ENCODE data around the gene TMEM47.

The TMEM47 gene

DNA sequence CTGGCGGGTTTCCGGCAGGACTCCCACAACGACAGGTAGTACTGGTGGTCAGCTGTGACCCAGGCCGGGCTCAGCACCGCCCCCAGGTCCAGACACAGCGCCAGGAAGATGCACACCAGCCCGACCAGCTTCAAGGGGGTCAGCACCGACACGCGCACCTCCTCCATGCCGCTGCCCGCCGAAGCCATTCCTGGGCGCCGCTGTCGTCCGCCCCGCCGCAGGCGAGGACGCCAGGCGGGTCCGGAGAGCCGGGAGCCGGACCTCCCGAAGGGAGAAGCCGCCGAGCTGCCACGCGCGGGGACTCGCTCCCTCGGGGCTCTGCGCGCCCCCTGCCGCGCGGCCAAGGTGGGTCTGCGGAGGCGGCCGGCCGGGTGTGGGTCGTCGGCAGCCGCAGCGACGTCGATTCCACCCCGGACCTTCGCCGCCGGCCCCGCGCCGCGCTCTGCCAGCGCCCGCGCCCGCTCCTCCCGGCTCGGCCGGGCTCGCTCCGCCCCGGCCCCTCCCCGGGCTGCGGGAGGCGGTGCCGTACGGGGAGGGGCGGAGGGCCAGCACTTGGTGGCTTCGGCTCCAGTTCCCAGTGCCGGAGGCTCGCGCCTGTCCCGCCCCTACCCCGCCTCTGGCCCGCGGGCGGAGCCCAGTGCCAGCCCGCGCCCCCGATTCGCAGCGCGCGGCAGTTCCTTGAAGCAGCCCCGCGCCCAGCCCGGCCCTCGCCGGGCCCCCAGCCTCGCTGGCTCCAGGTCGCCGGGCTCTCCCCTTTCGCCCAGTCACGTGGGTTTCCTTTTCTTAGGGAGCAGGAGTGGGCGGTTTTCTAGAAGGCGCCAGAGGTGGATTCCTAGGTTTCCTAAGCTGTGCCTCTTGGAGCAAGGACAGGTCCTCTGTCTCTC is at the start of gene TMEM47:
Gene TMEM47 (minus strand): TSS at position 444 of the 884 bp plus-strand sequence. CDS start 256 bp downstream, at position 188.
- DNase-seq (ENCODE audit: low spot score) = peak; percentile 81

DNA sequence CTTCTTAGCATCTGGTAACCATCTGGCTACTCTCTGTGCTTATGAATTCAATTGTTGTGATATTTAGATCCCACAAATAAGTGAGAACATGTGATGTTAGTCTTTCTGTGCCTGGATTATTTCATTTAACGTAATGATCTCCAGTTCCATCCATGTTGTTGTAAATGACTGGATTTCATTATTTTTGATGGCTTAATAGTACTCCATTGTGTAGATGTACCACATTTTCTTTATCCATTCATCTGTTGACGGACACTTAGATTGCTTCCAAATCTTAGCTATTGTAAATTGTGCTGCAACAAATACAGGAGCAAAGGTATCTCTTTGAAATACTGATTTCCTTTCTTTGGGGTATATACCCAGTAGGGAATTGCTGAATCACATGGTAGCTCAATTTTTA is 30.0 kb upstream of the TMEM47 start:
- DNase-seq (ENCODE audit: low spot score) = no peak

DNA sequence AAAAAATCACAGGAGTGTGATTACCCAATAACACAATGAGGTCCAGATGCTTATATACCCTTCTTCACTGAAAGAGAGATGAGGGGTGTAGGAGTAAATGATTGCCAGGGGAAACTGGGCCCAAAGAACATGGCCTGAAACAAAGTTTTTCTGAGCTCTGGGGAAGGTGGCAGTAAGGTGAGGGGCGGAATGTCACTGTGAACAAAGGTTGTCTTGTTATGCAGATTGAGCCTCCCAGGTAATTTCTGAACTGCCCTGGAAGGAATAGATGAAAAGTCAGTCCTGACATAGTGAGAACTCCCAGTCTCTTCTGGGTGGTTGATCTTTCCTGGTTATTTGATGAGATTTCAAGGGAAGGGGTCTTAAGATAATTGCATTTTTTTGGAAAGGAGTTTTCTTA is 2.5 kb upstream of the TMEM47 start:
- no peak for DNase-seq (ENCODE audit: low spot score)

DNA sequence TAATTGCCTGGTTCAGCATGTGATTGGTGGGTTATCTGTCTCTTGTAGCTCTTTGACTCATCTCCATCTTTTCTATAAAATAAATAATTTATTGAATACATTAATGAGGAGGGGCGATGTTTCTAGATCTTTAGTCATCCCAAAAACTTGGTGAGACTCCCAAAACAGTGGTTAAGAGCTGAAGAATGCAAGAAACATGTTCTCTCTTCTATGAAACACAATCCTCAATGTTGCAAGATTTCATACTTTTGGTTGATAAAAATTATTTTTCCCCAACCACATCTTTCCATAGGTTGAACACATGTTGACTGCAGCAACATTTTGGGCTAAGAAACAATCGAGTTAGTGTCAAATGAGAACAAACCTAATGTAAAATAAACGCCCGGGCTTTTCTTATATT is 1.2 kb upstream of the TMEM47 start:
- no peak for DNase-seq (ENCODE audit: low spot score)

DNA sequence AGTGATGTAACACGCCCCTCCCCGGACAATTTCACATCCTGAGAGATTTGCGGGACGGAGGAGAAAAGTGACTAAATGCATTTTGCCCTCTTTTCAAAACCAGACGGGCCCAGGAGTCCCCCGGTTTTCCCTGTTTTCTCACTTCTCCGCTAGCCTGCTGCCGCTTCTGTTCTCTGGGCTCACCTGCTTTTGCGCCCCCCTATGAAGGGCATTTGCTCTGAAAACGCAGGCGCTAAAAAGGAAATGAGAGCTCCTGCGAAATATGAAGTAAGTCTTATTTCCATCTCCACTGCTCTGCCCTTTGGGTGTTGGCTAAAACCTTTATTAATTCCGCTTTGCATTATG is 613 bp upstream of the TMEM47 start:
- DNase-seq (ENCODE audit: low spot score) = no peak

DNA sequence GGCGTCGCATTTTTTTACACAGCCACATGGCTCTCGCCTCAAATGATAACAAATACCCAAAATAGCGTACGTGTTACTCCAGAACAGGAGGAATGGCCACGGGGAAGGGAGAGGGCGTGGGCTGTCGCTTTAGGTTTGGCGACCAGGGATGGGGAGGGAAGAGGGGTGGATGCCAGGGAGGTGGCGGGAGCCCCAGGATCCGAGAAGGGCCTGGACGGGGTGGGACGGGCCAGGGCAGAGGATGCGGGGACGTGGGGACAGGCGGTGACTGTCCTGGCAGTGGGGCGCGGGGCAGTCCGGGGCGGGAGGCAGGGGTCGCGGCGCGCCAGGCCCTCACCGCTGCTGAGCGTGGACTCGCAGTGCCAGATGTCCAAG is 631 bp downstream of the TMEM47 start:
- DNase-seq (ENCODE audit: low spot score) = peak; percentile 2

DNA sequence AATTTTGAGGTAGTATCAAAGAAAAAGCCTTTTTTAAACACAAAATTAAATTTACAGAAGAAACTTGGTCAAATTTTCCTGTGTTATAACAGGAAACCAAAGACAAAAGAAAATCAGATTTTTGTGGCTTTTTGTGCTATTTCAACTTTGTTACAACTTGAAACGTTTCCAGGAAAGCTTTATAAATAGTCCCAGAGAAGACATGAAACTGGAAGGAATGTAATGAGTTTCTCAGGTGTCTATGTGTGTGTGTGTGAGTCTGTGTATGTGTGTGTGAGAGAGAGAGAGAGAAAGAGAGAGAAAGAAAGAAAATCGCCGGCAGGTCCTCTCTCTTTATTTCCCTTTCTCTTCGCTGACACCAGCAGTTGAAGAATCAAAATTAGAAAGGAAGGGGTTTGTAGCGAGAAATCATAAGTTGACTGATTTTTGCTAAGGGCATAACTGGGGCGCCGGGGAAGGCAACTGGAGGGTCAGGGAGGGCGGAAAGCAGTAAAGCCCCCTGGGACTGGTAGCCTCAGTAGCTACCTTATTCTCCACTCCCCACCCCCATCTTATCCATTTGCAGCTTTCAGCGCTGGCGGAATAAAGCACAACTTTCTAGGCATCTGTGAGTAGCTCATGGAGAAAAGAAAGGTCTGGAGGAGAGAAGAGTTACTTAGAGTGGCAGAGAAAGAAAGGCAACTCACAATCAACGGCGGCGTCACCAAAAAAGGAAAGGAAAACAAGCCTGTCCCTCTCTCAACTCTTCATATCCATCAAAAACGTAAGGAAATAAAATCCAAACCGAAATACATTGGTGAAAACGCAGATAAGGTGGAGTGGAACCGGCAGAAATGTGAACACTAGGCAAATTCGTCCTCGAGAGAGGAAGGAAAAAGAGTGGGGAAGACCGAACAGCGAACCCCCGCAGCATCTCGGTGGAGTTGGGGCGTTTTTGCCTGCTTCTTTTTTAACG is 1.3 kb downstream of the TMEM47 start:
- DNase-seq (ENCODE audit: low spot score) = peak; percentile 29

DNA sequence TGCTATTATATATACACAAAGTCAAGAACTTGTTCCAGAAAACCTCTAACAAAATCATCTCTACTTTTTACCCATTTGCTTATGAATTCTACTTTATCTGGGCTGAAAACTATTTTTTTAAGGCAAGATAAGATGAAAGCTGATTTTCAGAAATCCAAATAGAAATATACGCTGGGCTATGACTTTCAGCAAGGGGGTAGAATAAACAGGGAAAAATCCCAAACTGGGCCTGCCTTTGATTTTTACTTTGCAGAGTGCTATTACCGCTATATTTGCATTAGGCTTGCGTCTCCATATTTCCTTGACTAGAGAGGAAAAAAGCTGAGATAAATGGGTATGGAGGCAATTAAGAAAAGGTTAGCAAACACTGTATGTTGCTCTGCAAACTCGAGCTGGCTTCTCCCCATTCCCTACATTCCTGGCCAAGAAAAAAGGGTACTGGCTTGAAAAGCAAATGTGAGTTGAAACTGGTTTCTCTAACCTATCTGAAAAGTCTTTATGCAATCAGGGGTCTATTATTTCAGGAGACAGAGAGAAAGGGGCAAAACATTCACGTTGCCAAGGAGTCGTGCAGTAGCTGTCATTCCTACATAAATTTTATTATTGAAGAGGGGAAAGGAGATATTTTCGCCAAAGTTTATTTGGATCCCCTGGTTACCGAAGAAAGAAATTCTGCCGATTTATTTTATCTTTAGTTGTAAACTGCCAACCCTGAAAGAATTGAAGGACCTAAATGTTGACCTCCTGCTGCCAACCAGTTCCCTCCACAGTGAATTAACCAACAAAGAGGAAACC is 2.2 kb downstream of the TMEM47 start:
- DNase-seq (ENCODE audit: low spot score) = peak; percentile 8

DNA sequence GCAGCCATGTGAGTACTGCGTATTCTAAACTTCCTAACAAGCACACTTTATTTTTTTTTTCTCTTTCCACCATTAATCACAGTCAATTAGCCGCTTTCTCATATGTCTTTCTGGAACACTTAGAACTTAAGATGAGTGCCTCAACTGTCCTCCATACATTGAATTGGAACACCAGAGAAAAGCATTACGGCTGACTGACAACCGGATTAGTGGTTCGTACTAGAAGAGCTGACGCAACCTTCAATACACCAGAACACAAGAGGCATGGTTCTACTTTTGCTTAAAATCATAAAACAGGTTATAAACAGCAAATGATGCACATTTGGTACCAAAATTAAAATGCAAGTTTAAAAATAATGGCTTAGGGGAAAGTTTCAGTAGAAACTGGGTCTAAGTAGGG is 3.3 kb downstream of the TMEM47 start:
- peak; percentile 23 for DNase-seq (ENCODE audit: low spot score)

DNA sequence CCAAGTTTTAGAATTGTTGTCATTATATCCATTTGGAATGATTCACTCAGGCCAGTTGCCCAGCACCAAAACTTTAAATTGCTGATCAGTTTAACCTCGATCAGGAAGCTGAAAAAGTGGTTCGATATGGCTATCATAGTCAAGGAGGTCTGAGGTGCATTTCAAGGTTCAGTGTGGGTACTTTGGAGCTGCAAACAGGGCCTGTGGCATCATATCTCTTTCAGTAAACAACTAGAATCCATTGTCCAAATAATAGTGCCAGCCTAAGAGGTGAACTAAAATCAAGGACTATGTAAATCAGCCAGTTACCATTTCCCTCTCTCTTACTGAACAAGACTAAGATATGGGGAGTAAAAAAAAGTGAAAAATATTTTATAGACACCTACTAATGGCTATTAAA is 14.2 kb downstream of the TMEM47 start:
- DNase-seq (ENCODE audit: low spot score) = no peak

DNA sequence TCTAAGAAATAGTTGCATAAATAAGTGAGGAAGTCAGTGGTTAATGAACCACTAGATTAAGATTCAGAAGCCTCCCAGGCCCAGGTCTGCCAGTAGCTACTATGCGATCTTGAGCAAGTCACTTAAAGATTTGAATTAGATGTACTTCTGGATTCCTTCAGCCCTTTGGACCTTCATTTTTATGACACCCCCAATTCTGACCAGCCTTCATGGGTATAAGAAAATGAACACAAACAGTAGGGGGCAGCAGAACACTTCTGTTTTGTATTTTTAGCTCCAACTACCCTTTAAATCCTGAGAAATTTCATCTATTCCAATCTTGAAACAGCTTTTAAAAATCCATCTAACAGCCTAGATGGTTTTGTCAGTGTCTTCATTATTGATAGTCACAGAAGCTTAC is 19.0 kb downstream of the TMEM47 start:
- peak; percentile 53 for DNase-seq (ENCODE audit: low spot score)

DNA sequence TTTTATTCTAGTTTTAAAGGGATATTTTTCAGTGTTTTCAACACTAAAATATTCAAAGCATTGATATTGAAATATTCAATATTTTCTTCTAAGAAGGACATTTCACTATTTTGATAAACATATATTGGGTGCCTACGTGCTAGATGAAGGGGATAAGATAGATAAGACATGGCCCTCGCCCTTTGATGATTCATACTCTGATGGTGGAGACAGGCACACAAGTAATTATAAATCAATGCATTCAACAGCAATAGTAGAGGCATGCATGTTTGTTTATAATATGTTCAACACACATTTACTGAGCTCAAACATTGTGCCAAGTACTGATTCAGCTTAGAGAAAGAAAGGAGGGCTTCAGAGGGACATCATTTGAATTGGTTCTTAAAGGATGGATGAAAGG is 22.7 kb downstream of the TMEM47 start:
- no peak for DNase-seq (ENCODE audit: low spot score)

DNA sequence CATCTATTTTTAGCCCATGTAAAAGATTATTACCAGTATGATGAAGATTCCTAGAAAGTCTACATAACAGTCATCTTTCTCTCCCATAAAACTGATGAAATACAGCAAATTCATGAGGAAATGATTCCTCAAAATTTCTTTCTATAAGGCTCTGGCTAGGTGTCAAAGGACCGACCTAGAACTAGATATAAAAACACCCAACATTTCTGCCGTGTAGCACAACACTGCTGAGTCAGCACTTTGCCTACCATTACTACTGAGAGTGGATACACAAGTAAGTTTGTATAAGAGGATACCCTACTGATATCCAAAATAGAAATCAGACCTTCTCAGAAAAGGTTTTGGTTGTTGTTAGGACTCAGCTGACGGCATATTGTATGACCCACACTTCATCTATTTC is 24.7 kb downstream of the TMEM47 start:
- no peak for DNase-seq (ENCODE audit: low spot score)

DNA sequence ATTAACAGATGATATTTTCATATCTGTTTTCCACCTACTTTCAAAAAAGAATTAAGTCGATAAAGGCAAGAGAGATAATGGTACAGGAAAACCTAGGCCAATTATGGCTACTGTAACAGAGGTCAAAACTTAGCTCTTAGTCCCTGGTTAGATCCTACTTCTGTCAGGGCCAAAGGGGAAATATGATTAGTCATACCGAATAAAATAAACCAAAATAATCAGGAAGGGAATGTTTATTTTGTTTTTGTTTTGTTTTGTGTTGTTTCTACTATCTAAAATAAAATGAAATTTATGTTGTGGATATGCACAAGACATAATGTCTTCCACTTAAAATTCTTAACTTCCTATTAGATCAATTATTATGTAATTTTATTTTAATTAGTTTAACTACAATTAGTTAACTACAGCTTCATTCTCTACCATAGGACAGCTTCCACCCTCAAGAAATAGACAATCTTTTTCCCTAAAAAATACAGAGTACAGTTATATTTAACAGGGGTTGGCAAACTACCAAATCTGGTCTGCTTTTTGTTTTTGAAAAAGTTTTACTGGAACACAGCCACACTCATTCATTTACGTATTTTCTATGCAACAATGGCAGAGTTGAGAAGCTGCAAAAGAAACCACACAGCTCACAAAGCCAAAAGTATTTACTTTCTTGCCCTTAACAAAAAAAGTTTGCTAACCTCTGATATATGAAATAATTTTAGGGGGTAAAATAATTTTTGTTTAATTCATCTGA is 25.4 kb downstream of the TMEM47 start:
- DNase-seq (ENCODE audit: low spot score) = no peak

DNA sequence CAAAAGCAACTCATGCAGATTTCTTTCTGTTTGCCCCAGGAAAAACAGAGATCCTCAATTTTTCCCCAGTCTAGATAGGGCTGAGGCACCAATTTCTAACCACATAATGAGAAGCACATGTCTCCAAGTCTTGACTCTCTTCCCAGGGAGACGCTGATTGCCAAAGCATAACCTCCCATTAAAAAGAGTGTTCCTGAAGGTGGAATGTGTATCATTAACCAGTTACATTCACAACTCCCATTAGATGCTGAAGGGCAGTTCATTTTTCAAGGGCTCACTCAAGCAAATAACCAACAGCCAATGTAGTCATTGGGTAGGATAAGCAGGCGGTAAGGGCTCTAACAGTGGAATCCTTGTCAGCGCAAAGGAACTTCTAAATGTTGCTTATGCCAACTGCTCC is 27.5 kb downstream of the TMEM47 start:
- DNase-seq (ENCODE audit: low spot score) = peak; percentile 78

DNA sequence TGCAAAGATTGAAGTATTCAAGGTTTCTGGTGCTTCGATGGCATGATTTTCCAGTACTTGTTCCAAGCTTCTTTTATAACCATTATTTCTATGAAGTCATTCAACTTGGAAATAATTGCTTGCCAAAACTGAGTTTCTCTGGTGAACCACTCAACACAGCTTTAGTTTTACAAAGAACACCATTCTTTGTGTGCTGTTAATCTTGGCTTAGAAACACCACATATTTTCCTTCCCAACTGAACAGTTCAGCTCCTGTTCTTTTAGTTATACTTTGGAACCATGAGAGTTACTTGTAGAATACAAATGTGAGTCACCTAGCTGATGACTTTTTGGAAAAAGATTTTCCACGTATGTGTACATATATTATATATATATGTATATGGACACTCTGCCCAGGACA is 32.7 kb downstream of the TMEM47 start:
- DNase-seq (ENCODE audit: low spot score) = no peak

DNA sequence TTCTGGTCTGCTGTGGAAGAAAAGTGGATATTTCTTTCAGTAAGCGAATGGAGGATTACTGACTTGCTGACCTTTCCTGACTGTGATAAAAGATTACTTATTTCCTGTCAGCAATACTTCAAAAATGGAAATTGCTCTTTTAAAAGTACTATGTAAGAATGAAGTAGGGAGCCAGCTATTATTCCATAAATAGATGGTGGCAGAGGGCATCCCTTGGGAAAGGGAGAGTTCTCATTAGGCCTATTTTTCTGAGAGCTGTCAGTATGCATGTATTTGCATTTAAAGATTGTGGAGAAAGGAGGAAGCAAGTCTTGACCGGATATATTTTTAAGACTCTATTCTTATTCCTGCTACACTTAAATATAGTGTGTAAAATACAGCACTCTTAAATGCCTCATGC is 37.2 kb downstream of the TMEM47 start:
- DNase-seq (ENCODE audit: low spot score) = no peak

DNA sequence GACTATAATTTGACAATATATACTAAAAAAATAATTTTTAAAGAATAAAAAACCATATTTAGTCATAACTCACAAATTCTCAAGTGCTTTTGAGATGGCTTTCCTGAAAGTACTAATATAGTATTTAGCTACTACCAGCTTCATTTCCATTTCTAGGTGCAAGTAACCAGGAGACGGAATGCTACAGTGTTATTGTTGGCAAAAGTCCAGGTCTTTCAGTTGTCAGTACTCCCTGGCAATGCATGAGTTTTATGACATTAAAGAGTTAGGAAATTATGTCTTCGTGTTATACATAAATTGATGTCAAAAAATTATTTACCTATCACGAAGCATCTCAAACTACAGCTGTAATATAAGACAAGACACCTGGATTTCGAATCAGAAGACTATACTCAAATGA is 45.0 kb downstream of the TMEM47 start:
- DNase-seq (ENCODE audit: low spot score) = peak; percentile 44

DNA sequence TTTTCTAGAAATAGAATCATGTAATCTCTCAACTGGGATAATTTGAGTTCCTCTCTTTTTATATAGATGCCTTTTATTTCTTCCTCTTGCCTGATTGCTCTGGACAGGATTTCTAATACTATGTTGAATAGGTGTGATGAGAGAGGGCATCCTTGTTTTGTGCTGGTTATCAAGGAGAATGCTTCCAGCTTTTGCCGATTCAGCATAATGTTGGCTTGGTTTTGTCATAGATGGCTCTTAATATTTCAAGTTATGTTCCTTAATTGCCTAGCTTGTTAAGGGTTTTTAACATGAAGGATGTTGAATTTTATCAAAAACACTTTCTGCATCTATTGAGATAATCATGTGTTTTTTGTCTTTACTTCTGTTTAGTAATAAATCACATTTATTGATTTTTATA is 58.7 kb downstream of the TMEM47 start:
- no peak for DNase-seq (ENCODE audit: low spot score)

DNA sequence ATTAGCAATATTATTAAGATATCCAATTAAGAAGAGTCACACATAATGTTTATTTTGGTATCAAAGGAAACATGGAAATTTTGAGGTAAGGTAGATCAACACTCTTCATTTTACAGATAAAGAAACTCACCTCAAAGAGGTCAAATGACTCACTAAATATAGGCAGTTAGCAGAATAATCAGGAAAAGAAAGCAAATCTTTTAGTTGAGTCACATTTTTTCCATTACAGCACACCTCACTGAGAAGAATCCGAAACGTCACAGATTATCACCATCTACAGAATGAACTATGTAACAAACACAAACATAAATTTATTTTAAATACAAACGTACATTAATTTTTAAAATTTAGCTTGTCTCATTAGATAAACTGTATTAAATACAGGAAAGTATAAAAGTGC is 70.1 kb downstream of the TMEM47 start:
- no peak for DNase-seq (ENCODE audit: low spot score)

DNA sequence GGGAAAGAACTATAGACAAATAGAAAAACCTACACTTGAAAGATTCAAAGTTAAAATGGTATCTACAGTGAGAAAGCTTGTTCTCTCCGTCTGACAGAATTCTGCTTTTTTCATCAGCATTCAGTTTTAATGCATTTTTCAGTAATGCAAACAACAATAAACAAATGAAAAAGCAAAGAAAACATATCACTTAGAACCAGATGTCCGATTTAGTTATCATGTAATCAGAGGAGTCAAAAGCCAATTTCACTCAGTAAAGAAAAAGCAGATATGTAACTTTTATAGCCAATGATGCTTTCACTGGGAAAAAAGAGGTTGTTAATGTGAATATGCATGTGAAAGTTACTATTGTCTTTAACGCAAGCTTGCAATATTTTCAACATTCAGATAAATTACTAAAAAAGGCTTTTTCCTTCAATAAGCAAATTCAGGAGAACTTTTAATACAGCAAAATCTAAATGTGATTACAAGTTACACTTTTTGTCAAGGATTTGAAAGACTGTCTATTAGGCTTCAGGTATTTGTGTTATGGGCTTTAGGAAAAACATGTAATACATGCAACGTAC is 70.7 kb downstream of the TMEM47 start:
- DNase-seq (ENCODE audit: low spot score) = no peak

Measured in kidney tubule cell (primary cell).